Measurements from ENCODE around the gene MOCS1.

GRCh38 chr6:39912446-39912845 is 21.8 kb downstream of the MOCS1 start:
- TF ChIP-seq CTCF (IDR thresholded peaks at IDR 0.05; ENCODE audit: low read depth, low read length, poor library complexity, severe bottlenecking) (no peak), EZH2phosphoT487 (IDR thresholded peaks at IDR 0.05; ENCODE audit: borderline replicate concordance, low read length) (no peak)
